GM12891 (cell line): ENCODE data around the gene SRMS.

ENCODE experiments used
- DNase-seq: peaks from one replicate; pipeline ENCODE4 v3.0.0; 2011; ENCODE audit warnings: low spot score; ENCODE audit not compliant: insufficient read length
- FAIRE-seq: peaks from 2 replicates; lab custom pipeline; 2011; peaks lifted over from hg19 to GRCh38; lab: Jason Lieb, UNC
- PAX5 ChIP-seq: IDR thresholded peaks from 2 replicates; pipeline ENCODE4 v1.6.1; 2011; ENCODE audit warnings: low read length, moderate library complexity, mild to moderate bottlenecking; ENCODE audit not compliant: insufficient read depth, severe bottlenecking
- POLR2A ChIP-seq: IDR thresholded peaks from 2 replicates; pipeline ENCODE4 v1.6.1; 2011; ENCODE audit warnings: low read depth, low read length, control low read depth
- POLR2AphosphoS5 ChIP-seq: IDR thresholded peaks from 2 replicates; pipeline ENCODE4 v1.6.1; 2011; ENCODE audit warnings: low read depth, low read length, control low read depth
- POU2F2 ChIP-seq: IDR thresholded peaks from 2 replicates; pipeline ENCODE4 v1.6.1; 2011; ENCODE audit warnings: low read depth, mild to moderate bottlenecking, control low read depth, low read length, moderate library complexity
- SPI1 ChIP-seq: IDR thresholded peaks from 2 replicates; pipeline ENCODE4 v1.6.1; 2011; ENCODE audit warnings: low read depth, low read length, control low read depth
- TAF1 ChIP-seq: IDR thresholded peaks from 2 replicates; pipeline ENCODE4 v1.6.1; 2011; ENCODE audit warnings: low read depth, low read length, control low read depth

Gene SRMS

DNA sequence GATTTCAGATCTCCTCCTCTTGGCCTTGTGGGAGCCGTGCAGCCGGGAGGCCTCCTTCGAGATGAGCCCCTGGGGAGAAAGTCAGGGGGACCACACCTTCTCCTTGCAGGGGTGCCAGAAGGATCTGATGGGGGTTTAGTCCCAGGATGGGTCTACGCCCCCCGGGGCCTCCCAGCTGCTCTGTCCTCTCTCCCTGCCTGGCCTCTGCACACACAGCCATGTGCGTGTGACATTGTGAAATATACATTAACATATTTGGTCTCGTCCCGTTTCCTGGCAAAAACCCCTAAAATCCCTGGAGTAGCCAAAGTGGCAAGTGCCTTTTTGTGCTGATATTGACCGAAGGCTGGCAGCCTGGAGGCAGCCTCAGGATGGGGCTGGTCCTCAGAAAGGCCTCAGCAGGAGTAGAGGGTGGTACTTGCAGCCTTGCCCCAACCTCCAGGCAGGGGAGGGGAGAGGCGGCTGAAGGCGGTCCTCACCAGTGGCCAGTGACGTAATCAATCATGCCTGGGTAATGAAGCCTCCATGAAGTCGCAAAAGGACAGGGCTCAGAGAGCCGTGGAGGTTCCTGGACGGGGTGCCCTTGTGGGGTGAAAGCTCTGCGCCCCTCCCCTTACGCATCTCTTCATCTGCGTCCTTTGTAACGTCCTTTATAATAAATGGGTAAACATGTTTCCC, 31.6 kb upstream of the SRMS start:
- DNase-seq: no peak
- TF ChIP-seq POU2F2 (no peak), POLR2AphosphoS5 (no peak), POLR2A (no peak), PAX5 (no peak), TAF1 (no peak), SPI1 (no peak)
- no peak for FAIRE-seq

GRCh38 chr20:63578224-63579016, 30.9 kb upstream of the SRMS start:
- no peak for DNase-seq
- no peak for TF ChIP-seq SPI1
- no peak for TF ChIP-seq POLR2AphosphoS5
- no peak for TF ChIP-seq POLR2A
- TF ChIP-seq TAF1: no peak
- no peak for TF ChIP-seq PAX5
- no peak for TF ChIP-seq POU2F2
- FAIRE-seq: no peak

DNA sequence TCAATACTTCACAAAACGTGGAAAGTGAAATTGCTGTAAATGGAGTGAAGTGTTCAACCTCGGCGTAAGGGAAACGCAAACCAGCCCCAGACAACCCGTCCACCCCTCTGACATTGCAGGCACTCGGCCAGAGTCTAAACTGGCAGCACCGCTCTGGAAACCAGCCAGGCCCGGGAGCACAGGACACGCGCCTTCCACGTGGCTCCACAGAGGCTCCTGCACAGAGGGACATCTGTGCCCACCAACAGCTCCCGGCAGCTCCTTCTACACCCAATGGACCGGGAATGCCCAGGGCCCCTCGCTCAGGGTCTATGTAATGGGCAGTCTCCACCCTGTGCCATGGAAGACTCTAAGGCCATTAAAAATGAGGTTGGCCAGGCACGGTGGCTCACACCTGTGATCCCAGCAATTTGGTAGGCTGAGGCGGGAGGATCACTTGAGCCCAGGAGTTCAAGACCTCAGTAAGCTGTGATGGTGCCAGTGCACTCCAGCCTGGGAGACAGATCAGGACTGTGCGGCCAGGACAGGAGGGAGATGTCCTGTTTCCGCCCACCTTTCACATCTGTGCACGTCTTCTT, 29.9 kb upstream of the SRMS start:
- DNase-seq (no peak), FAIRE-seq (no peak)
- TF ChIP-seq SPI1: no peak
- no peak for TF ChIP-seq TAF1
- no peak for TF ChIP-seq POLR2A
- no peak for TF ChIP-seq PAX5
- no peak for TF ChIP-seq POU2F2
- no peak for TF ChIP-seq POLR2AphosphoS5

- no peak for FAIRE-seq
- no peak for TF ChIP-seq POU2F2
- no peak for TF ChIP-seq POLR2AphosphoS5
- no peak for TF ChIP-seq PAX5
- TF ChIP-seq TAF1: no peak
- TF ChIP-seq POLR2A: no peak
- TF ChIP-seq SPI1: no peak
- DNase-seq: no peak
Observed at GRCh38 chr20:63576311-63576710, 28.8 kb upstream of the SRMS start.

DNA sequence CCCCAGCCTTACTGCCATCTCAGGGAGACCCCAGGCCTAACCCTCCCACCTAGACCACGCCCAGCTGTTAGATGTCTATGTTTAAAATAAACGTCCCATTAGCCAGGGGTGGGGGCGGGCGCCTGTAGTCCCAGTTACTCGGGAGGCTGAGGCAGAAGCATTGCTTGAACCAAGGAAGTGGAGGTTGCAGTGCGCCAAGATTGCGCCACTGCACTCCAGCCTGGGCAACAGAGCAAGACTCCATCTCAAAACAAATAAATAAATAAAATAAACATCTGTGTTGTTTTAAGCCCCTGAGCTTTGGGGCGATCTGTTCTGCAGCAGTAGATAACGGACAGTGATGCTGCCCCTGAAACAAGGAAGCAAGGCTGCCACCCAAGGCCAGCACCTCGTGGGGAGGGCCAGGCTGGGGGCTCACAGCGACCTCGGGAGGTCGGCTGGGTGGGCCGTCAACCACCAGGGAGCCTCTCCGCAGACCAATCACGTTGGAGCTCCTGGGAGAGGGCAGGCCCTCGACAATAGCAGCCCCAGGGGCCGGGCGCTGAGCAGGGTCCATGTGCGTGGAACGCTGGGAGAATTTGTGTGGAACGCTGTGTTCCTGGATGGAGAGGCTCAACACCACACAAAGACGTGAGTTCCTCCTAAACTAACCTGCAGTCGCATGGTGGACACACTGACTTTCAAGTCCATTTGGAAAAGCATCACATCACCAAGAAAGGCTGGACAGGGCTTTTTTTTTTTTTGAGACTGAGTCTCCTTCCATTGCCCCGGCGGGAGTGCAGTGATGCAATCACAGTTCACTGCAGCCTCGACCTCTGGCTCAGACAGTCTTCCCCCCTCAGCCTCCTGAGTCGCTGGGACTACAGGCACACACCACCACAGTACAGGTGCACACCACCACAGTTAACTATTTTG, 27.5 kb upstream of the SRMS start:
- FAIRE-seq: no peak
- no peak for DNase-seq
- TF ChIP-seq PAX5: no peak
- TF ChIP-seq SPI1: no peak
- no peak for TF ChIP-seq TAF1
- TF ChIP-seq POU2F2: no peak
- no peak for TF ChIP-seq POLR2A
- no peak for TF ChIP-seq POLR2AphosphoS5

DNA sequence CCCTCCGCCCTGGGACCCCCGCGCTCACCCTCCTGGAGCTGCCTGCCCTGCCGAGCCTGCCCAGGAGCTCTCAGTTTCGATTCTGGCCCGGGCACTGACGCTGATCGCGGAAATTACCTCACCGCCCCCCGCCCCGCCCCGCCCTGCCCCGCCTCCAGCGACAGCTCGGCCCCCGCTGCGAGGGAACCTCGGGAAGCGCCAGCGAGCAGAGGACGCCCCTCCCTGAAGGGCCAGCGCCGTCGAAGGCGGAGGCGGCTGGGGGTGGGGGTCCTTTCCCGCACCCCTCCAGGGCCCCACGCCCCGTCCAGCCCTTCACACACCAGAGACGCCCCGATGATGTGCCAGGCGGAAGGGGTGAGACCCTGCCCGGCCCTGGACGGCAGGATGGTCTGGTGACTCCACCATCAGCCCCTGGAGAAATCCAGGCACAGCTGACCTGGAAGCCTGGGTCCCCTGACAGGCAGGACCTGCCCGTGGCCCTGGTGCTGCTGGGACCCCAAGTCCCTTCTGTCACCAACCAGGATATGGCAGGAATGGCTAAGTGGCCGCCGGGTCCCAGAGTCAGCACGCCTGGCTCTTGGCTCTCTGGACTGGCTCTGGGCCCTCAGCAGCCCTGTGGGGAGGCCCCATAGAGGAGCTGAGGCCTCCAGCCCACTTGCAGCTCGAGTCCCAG, 26.7 kb upstream of the SRMS start, which contains the start of gene HELZ2:
Gene HELZ2 (minus strand): TSS at position 84 of the 673 bp plus-strand sequence. CDS start 1,854 bp downstream, outside the sequence.
- FAIRE-seq (no peak), DNase-seq (peak; percentile 84)
- TF ChIP-seq POU2F2 (no peak), POLR2A (no peak), POLR2AphosphoS5 (no peak), SPI1 (no peak)

GRCh38 chr20:63573647-63574131, 26.1 kb upstream of the SRMS start:
- no peak for DNase-seq
- FAIRE-seq: no peak
- no peak for TF ChIP-seq POLR2AphosphoS5
- TF ChIP-seq POLR2A: no peak
- no peak for TF ChIP-seq PAX5
- no peak for TF ChIP-seq POU2F2
- no peak for TF ChIP-seq SPI1
- no peak for TF ChIP-seq TAF1

- FAIRE-seq: no peak
- no peak for DNase-seq
- TF ChIP-seq POU2F2 (no peak), POLR2AphosphoS5 (no peak), TAF1 (no peak), SPI1 (no peak)
Observed at GRCh38 chr20:63572788-63573646, 25.5 kb upstream of the SRMS start.
